ENCODE results near the gene HOXB3. TPM values are rescaled to one million over a fixed set of nuclear protein-coding genes. Genes with fewer than 3 reads are reported as not detected.
"Not testable (repeated sequence)": the region's sequence is repeated elsewhere in the genome, so short reads cannot be mapped to it uniquely, and the experiment has no call there.

HOXB3 gene
- polyA plus RNA-seq, 1 of the 3 experiments (the other 2 are of a cell fraction): 0.46 TPM

GRCh38 chr17:48510761-48511604, 79.1 kb downstream of the HOXB3 start (continued):
- no peak for TF ChIP-seq FOXJ3 (CRISPR knock-in tag; IDR thresholded peaks at IDR 0.05)
- no peak for TF ChIP-seq FOSL2 (IDR thresholded peaks at IDR 0.05; ENCODE audit: borderline replicate concordance, low read depth)
- no peak for TF ChIP-seq RCOR1 (IDR thresholded peaks at IDR 0.05; ENCODE audit: low read length)
- no peak for TF ChIP-seq SMC3 (IDR thresholded peaks at IDR 0.05; ENCODE audit: low read depth, low read length)
- no peak for TF ChIP-seq GABPA (IDR thresholded peaks at IDR 0.05; ENCODE audit: low read depth)
- TF ChIP-seq TEAD4 (IDR thresholded peaks at IDR 0.05; ENCODE audit: borderline replicate concordance, insufficient read depth): no peak

- Histone ChIP-seq H2AFZ (ENCODE audit: low read depth) (no peak overlapping the region), H3K4me2 (no peak overlapping the region)
Observed at GRCh38 chr17:48510381-48510760, 79.7 kb downstream of the HOXB3 start.

GRCh38 chr17:48509708-48510107, 80.3 kb downstream of the HOXB3 start:
- H4K20me1 ChIP-seq (ENCODE audit: insufficient read depth); H3K4me1 ChIP-seq (ENCODE audit: control insufficient read depth in 1 of 2, insufficient read depth in 2 of 2, low read depth in 1 of 2, low read length in 1 of 2); CTCF ChIA-PET; POLR2A ChIA-PET; H3F3A ChIP-seq (replicated peaks; ENCODE audit: insufficient read depth); H3K9me3 ChIP-seq; H3K27ac ChIP-seq (ENCODE audit: low read depth in 2 of 2, low read length in 1 of 2); H3K9me2 ChIP-seq; H3K4me3 ChIP-seq (ENCODE audit: low read depth in 2 of 2, low read length in 1 of 2); H3K4me2 ChIP-seq; H3K9ac ChIP-seq; H3K36me3 ChIP-seq (replicated peaks in 1 of 2; ENCODE audit: control insufficient read depth in 1 of 2, insufficient read depth in 2 of 2, low read length in 1 of 2); H2AFZ ChIP-seq (ENCODE audit: low read depth); H3K79me2 ChIP-seq (ENCODE audit: insufficient read depth); DNase-seq: not testable (repeated sequence)
- 29% methylated on average over 7 of the region's 7 CpGs for WGBS (ENCODE audit: low lambda C conversion rate)
- H3K27me3 ChIP-seq (ENCODE audit: insufficient read depth): peaks cover 73% of the 10 kb centered on the region

More at GRCh38 chr17:48510381-48510760, 79.7 kb downstream of the HOXB3 start:
- CTCF ChIA-PET: no interaction called here
- Histone ChIP-seq H3K9ac (no peak overlapping the region), H3K4me3 (ENCODE audit: low read depth in 2 of 2, low read length in 1 of 2) (no peak overlapping the region), H3K4me1 (ENCODE audit: control insufficient read depth in 1 of 2, insufficient read depth in 2 of 2, low read depth in 1 of 2, low read length in 1 of 2) (no peaks in the 10 kb centered on the region), H3K79me2 (ENCODE audit: insufficient read depth) (no peaks in the 10 kb centered on the region), H3K9me2 (no peaks in the 10 kb centered on the region), H3K9me3 (no peaks in the 10 kb centered on the region), H4K20me1 (ENCODE audit: insufficient read depth) (no peaks in the 10 kb centered on the region), H3K27ac (ENCODE audit: low read depth in 2 of 2, low read length in 1 of 2) (no peak overlapping the region), H3K27me3 (ENCODE audit: insufficient read depth) (peaks cover 75% of the 10 kb centered on the region), H3F3A (replicated peaks; ENCODE audit: insufficient read depth) (no peaks in the 10 kb centered on the region), H3K36me3 (replicated peaks in 1 of 2; ENCODE audit: control insufficient read depth in 1 of 2, insufficient read depth in 2 of 2, low read length in 1 of 2) (no peaks in the 10 kb centered on the region)
- POLR2A ChIA-PET: no interaction called here
- DNase-seq: no peak
- 37% methylated on average over 2 of the region's 2 CpGs for WGBS (ENCODE audit: low lambda C conversion rate)
- no peak for TF ChIP-seq RXRA (IDR thresholded peaks at IDR 0.05; ENCODE audit: borderline replicate concordance, low read depth)
- no peak for TF ChIP-seq TCF12 (IDR thresholded peaks at IDR 0.05)
- TF ChIP-seq GABPA (IDR thresholded peaks at IDR 0.05; ENCODE audit: low read depth): no peak
- no peak for TF ChIP-seq CTCF (IDR thresholded peaks at IDR 0.05)
- no peak for TF ChIP-seq RCOR1 (IDR thresholded peaks at IDR 0.05; ENCODE audit: low read length)
- no peak for TF ChIP-seq GATA2 (CRISPR knock-in tag; IDR thresholded peaks at IDR 0.05)
- no peak for TF ChIP-seq SMC3 (IDR thresholded peaks at IDR 0.05; ENCODE audit: low read depth, low read length)
